Measurements from ENCODE around the gene SCOC.
"Not testable (repeated sequence)": the region's sequence is repeated elsewhere in the genome, so short reads cannot be mapped to it uniquely, and the experiment has no call there.

Gene SCOC

DNA sequence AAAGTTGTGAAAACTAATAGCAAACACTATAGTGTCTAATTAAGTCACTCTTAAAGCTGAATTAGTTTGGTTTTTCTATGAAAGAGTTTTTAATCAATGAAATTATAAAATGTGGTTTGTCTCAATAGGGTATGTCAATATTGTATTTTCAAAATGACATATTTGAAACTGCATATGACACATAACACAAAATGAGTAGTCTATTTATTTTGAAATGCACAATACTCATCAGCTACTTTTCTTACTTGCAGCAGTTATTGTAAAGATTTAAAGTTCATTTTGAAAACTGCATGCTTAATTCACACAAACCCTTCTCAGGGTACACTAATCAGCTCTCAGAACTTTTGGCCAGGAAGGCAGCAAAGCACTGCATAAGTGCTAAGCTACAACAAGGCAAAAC lies 32.8 kb downstream of the SCOC start:
- in situ Hi-C loops (cut with HindIII; ENCODE audit: low sequenced_read_pairs): no loop called here
- H3K4me3 ChIP-seq (ENCODE audit: low read depth, low read length): no peak overlapping the region
- no peak for DNase-seq (ENCODE audit: low read depth, low spot score)
- TF ChIP-seq, protein P1, sequence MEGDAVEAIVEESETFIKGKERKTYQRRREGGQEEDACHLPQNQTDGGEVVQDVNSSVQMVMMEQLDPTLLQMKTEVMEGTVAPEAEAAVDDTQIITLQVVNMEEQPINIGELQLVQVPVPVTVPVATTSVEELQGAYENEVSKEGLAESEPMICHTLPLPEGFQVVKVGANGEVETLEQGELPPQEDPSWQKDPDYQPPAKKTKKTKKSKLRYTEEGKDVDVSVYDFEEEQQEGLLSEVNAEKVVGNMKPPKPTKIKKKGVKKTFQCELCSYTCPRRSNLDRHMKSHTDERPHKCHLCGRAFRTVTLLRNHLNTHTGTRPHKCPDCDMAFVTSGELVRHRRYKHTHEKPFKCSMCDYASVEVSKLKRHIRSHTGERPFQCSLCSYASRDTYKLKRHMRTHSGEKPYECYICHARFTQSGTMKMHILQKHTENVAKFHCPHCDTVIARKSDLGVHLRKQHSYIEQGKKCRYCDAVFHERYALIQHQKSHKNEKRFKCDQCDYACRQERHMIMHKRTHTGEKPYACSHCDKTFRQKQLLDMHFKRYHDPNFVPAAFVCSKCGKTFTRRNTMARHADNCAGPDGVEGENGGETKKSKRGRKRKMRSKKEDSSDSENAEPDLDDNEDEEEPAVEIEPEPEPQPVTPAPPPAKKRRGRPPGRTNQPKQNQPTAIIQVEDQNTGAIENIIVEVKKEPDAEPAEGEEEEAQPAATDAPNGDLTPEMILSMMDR (IDR thresholded peaks at IDR 0.05; ENCODE audit: low read depth, low read length): no peak

DNA sequence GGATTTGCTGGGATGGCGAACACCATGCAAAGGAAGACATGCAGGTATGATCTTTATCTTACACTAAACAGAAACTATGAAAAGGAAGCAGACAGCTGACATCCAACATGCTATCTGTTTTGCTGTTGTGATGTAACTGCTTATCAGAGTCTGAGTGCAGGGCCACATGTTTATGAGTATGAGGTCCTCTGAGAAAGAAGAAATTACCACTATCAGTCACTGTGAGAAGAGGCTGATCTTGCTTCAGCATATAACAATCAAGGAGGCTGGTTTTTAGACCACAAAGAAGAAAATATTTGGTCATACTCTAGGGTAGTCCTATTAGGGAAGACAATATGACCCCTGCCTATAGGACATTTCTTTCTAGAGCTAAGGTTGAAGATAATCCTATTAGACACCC lies 35.5 kb downstream of the SCOC start:
- in situ Hi-C loops (cut with HindIII; ENCODE audit: low sequenced_read_pairs): no loop called here
- no peak for DNase-seq (ENCODE audit: low read depth, low spot score)
- TF ChIP-seq, protein P1 (IDR thresholded peaks at IDR 0.05; ENCODE audit: low read depth, low read length): no peak

DNA sequence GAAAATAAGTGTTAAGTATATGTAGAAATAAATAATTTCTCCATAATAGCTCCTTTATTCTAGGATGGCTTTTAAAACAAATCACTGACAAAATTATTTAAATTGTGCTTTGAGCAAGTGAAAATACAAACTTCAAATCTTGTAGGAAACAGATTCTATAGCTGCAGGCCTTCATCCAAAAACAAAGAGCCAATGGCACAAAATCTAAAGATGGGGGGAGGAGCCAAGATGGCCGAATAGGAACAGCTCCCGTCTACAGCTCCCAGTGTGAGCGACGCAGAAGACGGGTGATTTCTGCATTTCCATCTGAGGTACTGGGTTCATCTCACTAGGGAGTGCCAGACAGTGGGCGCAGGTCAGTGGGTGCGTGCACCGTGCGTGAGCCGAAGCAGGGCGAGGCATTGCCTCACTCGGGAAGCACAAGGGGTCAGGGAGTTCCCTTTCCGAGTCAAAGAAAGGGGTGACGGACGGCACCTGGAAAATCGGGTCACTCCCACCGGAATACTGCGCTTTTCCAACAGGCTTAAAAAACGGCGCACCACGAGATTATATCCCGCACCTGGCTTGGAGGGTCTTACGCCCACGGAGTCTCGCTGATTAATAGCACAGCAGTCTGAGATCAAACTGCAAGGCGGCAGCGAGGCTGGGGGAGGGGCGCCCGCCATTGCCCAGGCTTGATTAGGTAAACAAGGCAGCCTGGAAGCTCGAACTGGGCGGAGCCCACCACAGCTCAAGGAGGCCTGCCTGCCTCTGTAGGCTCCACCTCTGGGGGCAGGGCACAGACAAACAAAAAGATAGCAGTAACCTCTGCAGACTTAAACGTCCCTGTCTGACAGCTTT lies 39.9 kb downstream of the SCOC start:
- H3K4me3 ChIP-seq (ENCODE audit: low read depth, low read length); DNase-seq (ENCODE audit: low read depth, low spot score); in situ Hi-C loops (cut with HindIII; ENCODE audit: low sequenced_read_pairs): not testable (repeated sequence)

More for the DNA sequence above, 35.5 kb downstream of the SCOC start:
- no peak overlapping the region for H3K4me3 ChIP-seq (ENCODE audit: low read depth, low read length)

DNA sequence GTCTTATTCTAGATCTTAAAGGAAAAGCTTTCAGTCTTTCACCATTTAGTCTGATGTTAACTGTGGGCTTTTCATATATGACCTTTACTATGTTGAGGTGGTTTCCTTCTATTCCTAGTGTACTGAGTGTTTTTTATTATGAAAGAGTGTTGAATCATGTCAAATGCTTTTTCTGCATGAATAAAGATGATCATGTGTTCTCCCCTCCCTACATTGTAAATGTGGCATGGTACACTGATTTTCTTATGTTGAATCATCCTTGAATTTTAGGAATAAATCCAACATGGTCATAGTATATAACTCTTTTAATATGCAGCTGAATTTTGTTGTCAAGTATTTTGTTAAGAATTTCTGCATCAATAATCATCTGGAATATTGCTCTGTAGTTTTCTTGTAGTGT lies 49.7 kb downstream of the SCOC start:
- H3K4me3 ChIP-seq (ENCODE audit: low read depth, low read length): no peak overlapping the region
- in situ Hi-C loops (cut with HindIII; ENCODE audit: low sequenced_read_pairs): no loop called here
- TF ChIP-seq, protein P1 (IDR thresholded peaks at IDR 0.05; ENCODE audit: low read depth, low read length): no peak
- peak; percentile 19 for DNase-seq (ENCODE audit: low read depth, low spot score)

DNA sequence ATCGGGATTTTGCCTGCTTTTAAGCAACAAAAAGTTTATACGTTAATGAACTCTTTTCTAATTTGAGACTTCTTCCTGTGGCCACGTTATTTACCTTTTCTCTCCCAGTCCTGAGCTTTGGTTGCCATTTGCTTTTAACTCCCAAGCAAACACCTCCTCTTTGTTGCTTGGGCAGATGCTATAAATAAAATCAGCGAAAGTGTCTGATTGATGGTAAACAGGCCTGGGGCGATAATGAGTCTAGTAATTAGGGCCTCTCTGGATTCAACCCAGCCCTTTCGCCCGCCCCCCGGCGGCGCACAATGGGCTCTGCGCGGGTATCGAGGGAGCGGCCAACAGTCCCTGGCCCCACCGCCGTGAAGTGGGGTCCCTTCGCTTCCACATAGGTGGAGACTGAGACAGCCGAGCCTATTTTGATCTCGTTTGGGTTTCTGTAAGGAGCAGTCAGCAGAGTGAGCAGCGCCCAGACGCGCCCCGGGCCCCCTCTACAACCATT lies 53.2 kb downstream of the SCOC start:
- TF ChIP-seq, protein P1 (IDR thresholded peaks at IDR 0.05; ENCODE audit: low read depth, low read length): peak; percentile 25
- DNase-seq (ENCODE audit: low read depth, low spot score): peak; percentile 18
- H3K4me3 ChIP-seq (ENCODE audit: low read depth, low read length): peak overlapping the region; percentile 57
- in situ Hi-C loops (cut with HindIII; ENCODE audit: low sequenced_read_pairs): no loop called here

DNA sequence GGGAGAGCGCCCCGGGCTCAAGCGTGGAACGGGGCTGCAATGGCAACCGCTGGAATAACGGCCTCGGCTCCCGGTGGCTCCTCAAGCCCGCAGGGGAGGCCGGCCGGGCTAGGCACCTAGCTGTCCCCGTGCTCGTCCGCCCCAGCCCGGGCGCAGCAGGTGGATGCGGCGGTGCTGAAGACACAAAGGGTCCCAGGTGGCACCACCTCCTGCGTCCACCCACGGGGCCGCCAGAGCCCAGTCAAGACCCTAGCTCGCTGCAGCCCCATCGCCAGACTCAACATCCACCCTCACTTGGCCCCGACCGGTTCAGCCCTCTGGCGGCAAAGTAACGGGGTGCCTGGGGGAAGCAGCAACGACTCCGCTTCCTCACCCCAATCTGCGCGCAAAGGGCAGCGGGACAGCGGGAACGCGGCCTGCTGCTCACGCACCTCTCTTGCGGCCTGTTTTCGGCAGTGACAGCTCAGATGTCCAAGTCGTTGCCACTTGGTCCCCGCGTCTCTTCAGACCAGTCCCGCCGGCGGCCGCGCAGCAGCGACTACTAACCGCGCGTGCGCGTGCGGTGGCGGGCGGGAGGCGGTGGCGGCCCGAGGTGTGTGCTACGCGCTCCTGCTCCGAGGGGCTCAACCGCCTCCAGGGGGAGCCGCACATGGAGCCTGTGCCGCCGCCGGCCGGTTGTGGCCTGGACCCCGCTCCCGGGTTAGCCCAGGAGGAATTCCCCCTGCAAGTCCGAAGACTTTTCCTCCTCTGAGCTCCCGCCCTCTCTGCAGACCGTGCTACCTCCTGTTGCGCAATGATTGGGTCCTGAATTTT lies 53.9 kb downstream of the SCOC start, which contains the start of gene CLGN:
CLGN (minus strand) TSS at position 543 of the 813 bp plus-strand sequence. CDS start 14,570 bp downstream, outside the sequence.
- TF ChIP-seq, protein P1 (IDR thresholded peaks at IDR 0.05; ENCODE audit: low read depth, low read length): peak; percentile 47
- H3K4me3 ChIP-seq (ENCODE audit: low read depth, low read length): peak within 1 kb of the TSS; percentile 57
- in situ Hi-C loops (cut with HindIII; ENCODE audit: low sequenced_read_pairs): no loop called here
- peak; percentile 61 for DNase-seq (ENCODE audit: low read depth, low spot score)

Measured in astrocyte of the spinal cord (primary cell).